Measurements from ENCODE around the gene C4orf46.
"Not testable (repeated sequence)": the region's sequence is repeated elsewhere in the genome, so short reads cannot be mapped to it uniquely, and the experiment has no call there.

Gene C4orf46

DNA sequence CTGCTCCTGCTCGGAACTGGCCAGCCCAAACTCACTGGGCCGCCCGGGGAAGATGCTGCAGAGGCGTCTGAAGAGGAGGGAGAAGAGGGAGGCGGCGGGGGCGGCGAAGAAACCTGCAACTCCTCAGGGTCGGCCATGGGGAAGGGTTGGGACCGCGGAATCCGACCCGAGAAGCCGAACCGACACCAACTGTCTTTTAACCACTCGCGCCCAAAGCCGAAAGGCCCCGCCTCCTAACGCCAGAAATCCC lies at the start of gene C4orf46:
Gene C4orf46 (minus strand): TSS at position 223 of the 250 bp plus-strand sequence. CDS start 86 bp downstream, at position 137.
- no peak for DNase-seq (ENCODE audit: low read depth in 2 of 2)

GRCh38 chr4:158715802-158716201 lies 44.1 kb upstream of the C4orf46 start:
- no peak for DNase-seq (ENCODE audit: low read depth in 2 of 2)

DNA sequence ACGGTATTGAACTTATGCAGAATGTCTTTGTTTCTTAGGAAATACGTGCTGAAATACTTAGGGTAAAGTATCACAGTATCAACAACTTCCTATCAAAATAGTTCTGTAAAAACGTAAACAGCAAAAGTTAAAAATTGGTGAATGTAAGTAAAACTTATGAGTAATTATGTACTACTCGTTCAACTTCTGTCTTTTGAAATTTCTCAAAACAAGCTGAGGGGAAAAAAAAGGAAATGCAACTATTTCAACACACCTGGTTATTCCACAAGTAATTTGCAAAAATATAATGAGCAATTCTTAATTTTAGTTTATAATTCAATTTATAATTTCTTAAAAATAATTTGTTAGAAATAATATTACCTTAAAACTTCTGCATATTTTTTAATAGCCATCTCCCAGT lies 43.2 kb upstream of the C4orf46 start:
- no peak for DNase-seq (ENCODE audit: low read depth in 2 of 2)

DNA sequence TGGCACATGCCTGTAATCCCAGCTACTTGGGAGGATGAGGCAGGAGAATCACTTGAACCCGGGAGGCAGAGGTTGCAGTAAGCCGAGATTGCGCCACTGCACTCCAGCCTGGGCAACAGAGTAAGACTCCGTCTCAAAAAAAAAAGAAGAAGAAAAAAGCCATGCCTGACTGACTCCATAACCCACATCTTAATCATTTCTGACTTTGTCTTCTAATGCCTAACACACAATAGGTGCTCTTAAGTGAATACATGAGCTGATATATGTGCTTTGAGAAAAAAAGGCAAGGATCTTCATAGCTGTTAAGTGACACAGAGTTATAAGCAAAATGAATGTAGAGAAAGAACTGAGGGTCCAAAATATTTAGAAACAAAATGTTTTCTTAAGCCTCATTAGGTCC lies 40.9 kb upstream of the C4orf46 start:
- DNase-seq (ENCODE audit: low read depth in 2 of 2) = not testable (repeated sequence)

DNA sequence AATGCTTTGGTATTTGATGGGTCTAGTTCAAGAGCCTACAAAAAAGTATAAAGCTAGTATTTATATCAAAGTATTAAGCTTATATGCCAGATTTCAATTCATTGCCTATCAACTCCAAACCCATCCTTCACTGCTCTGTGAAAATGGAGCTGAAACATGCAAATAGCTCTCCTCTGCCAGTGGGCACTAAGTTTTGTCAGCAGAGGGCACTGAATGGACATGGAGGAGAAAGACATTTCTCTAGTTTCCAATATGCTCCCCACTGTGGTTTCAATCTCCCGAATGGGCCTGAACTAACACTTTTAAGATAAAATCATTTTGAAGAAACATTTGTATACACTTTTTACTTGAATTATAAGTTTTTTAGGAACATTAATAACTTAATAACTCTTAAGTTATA lies 39.1 kb upstream of the C4orf46 start:
- DNase-seq (ENCODE audit: low read depth in 2 of 2) = no peak

- DNase-seq (ENCODE audit: low read depth in 2 of 2) = no peak
Observed at GRCh38 chr4:158704274-158704673, 32.6 kb upstream of the C4orf46 start.

- no peak for DNase-seq (ENCODE audit: low read depth in 2 of 2)
Observed at GRCh38 chr4:158688813-158689212, 17.1 kb upstream of the C4orf46 start.

DNA sequence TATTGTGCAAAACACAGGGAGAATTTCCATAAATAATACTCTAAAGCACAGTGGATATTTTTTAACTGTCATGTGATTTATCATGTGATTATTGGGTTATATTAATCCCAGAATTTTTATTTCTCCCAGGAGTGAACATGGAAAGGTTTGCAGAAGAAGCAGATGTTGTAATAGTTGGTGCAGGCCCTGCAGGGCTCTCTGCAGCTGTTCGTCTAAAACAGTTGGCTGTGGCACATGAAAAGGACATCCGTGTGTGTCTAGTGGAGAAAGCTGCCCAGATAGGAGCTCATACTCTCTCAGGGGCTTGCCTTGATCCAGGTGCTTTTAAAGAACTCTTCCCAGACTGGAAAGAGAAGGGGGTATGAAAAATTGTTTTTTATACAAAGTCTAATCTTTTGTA lies 10.4 kb upstream of the C4orf46 start:
- DNase-seq (ENCODE audit: low read depth in 2 of 2) = no peak

- no peak for DNase-seq (ENCODE audit: low read depth in 2 of 2)
Observed at GRCh38 chr4:158681629-158682028, 9.9 kb upstream of the C4orf46 start.

DNA sequence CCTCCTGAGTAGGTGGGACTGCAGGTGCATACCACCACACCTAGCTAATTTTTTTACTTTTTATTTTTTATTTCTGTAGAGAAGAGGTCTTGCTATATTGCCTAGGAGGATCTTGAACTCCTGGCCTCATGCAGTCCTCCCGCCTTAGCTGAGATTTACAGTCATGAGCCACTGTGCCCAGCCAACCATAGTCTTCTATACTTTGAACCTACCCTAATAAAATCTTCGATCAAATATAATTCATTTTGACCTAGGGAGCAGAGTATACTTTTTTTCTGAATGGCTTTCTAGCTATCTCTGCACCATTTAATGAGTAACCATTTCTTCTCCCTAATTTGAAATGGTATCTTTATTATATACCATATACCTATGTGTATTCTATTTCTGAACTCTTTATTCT lies 7.1 kb upstream of the C4orf46 start:
- no peak for DNase-seq (ENCODE audit: low read depth in 2 of 2)

GRCh38 chr4:158676076-158676475 lies 4.4 kb upstream of the C4orf46 start:
- DNase-seq (ENCODE audit: low read depth in 2 of 2) = no peak

DNA sequence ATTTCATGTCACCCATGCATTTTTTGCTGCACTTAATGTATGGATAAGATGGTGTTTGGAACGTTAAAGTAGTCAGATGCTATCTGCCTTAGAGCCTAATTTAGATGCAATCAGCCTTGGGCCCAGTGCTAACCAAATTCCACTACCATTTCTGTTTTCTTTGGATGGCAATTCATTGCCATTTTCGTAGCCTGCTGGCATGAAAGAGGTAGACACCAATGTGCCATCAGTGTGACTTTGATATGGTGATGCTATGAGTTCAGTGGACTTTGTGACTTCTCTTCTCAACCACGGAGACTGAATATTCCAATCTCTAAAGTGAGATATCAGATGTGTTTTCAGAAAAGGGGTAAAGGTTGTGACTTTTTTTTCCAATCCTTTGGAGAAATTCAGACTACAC lies 1.9 kb upstream of the C4orf46 start:
- no peak for DNase-seq (ENCODE audit: low read depth in 2 of 2)

GRCh38 chr4:158671915-158672806 lies 474 bp upstream of the C4orf46 start, which contains the start of gene ETFDH:
ETFDH (plus strand) TSS chr4:158672296; CDS start chr4:158672457, 161 bp downstream.
- peak; percentile 94 to 97 for DNase-seq (ENCODE audit: low read depth in 2 of 2)

DNA sequence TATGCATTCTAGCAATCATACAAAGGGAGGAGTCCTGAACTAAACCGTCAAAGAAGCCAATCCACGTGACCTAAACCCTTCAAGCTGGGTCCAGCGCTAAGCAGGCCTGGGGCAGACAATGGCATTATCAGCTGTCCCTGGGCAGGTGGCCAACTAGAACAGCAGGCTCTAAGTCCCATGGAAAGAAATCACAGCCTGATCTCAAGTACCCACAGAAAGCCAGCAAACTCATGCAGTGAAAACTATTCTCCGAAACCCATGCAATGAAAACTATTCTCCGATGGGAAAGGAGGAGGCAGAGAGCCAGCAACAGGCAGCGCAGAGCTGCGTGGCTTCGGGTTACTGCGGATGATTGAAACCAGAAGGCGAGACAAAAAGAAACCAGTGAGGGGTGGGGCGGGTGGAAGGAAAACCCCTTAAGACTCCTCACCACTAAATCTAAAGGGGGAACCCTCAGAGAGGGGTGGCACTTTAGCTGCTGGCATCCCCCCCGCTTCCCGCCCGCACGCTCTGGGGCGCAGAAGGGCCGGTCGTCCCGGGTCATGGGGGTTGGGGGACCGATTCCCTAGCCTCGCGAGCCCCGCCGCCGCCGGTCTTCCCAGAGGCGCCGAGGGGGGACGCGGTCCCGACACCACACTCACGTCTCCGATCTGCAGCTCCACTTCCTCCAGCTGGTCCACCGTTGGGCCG lies 567 bp downstream of the C4orf46 start:
- peak in 1 of 2 donors; percentile 51 for DNase-seq (ENCODE audit: low read depth in 2 of 2)

GRCh38 chr4:158669310-158669709 lies 2.4 kb downstream of the C4orf46 start:
- DNase-seq (ENCODE audit: low read depth in 2 of 2) = no peak

DNA sequence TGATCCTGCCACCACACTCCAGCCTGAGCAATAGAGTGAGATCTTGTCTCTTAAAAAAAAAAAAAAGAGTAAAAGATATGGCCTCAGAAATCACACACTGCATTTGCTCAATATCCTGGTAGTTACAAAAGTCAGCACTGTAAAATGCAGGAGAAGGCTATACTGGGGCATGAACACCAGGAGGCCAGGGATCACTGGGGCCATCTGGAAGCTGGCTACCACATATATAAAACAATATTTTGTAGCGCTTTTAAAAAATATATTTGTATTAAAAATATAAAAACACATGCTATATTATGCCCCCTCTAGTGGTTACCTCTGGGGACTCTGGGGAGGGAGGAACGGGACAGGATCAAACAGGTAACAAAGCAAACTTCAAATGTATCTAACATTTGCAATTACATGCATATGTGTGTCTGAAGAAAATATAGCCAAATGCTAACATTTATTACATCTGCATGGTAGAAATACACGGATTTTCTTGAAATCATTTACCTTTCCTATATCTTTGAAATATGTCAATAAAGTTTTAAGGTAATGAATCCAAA lies 4.0 kb downstream of the C4orf46 start:
- DNase-seq (ENCODE audit: low read depth in 2 of 2) = peak; percentile 10 to 17

DNA sequence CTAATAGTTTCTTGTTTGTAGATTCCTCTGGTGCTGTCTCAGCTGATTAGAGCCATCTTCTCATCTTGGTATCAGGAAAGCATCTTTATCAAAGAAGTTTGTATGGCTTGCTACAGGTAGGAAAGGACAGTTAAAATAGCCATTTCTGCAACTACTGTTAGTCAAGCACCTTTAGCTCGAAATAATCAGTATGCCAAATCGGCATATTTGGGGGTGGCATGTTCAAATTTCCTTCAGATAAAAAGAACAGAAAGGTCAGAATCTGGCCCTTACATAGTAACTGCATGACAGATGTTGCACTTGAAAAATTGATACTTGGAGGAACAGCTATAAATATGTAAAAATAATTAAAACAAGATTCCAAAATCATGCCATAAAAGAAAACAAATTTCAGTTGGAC lies 4.8 kb downstream of the C4orf46 start:
- DNase-seq (ENCODE audit: low read depth in 2 of 2) = no peak

DNA sequence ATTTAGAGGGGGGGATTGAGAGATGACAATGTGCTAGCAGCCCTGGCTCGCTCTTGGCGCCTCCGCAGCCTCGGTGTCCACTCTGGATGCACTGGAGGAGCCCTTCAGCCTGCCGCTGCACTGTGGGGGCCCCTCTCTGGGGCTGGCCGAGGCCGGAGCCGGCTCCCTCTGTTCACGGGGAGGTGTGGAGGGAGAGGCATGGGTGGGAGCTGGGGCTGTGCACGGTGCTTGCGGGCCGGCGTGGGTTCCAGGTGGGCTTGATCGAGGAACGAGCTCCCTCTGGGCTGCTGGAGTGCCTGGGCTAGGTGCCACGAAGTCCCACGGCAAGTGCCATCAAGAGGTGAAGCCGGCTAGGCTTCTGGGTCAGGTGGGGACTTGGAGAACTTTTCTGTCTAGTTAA lies 6.9 kb downstream of the C4orf46 start:
- DNase-seq (ENCODE audit: low read depth in 2 of 2) = no peak

DNA sequence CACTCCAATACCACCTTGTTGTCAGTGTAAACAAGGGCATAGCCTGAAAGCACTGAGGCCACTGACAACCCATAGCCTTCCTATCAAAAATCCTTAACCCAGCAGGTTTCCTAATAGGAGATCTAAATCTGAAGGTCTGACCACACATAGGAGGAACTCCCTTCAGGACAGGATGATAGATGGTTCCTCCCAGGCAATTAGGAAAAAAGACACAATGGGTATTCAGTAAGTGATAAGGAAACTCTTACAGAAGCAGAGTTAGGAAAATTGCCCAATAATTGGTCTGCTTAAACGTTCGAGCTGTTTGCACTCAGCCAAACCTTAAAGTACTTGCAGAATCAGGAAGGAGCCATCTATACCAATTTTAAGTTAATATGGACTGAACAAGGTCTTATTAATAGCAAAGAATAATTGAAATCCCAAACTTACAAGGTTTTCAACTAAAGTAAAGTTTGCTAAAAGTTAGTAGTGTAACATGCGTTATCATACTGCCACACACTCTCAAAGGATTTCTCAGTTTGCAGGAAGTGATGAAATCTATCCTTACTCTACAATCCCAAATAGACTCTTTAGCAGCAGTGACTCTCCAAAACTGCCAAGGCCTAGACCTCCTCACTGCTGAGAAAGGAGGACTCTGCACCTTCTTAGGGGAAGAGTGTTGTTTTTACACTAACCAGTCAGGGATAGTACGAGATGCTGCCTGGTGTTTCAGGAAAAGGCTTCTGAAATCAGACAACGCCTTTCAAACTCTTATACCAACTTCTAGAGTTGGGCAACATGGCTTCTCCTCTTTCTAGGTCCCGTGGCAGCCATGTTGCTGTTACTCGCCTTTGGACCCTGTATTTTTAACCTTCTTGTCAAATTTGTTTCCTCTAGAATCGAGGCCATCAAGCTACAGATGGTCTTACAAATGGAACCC lies 7.7 kb downstream of the C4orf46 start:
- DNase-seq (ENCODE audit: low read depth in 2 of 2) = not testable (repeated sequence)

DNA sequence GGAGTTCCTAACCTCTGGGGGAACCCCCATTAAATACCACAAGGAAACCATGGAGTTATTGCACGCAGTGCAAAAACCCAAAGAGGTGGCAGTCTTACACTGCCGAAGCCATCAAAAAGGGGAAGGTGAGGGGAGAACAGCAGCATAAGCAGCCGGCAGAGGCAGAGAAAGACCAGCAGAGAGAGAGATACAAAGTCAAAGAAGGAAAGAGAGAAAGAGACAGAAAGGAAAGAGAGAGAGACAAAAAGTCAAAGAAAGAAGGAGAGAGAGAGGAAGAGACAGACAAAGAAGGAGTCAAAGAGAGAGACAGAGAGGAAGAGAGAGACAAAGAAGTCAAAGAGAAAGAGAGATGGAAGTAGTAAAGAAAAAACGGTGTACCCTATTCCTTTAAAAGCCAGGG lies 8.4 kb downstream of the C4orf46 start:
- not testable (repeated sequence) for DNase-seq (ENCODE audit: low read depth in 2 of 2)

DNA sequence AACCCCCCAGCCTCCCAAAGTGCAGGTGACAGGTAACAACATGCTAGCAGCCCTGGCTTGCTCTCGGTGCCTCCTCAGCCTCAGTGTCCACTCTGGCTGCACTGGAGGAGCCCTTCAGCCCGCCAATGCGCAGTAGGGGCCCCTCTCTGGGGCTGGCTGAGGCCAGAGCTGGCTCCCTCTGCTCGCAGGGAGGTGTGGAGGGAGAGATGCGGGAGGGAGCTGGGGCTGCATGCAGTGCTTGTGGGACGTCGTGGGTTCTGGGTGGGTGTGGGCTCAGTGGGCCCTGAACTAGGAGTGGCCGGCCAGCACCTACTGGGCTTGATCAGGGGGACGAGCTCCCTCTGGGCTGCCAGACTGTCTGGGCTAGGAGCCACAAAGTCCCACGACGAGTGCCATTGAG lies 14.4 kb downstream of the C4orf46 start:
- DNase-seq (ENCODE audit: low read depth in 2 of 2) = no peak

- no peak for DNase-seq (ENCODE audit: low read depth in 2 of 2)
Observed at GRCh38 chr4:158656439-158656838, 15.2 kb downstream of the C4orf46 start.

Data from stimulated activated CD4-positive, alpha-beta T cell treated with anti-CD3 and anti-CD28 coated beads, Interleukin-4, amount 100 ng/mL, for 48 hours (primary cell).